Neural cell (in vitro differentiated cells): ENCODE measurements around the gene FOXO4. TPM values are rescaled to one million over a fixed set of nuclear protein-coding genes. Genes with fewer than 3 reads are reported as not detected.

Source experiments
- H2AFZ ChIP-seq: fragments of 200-600, 300-800 bp; sonication (generic), shearing (Covaris generic); 2 replicates; pipeline ENCODE4 v1.6.0; 2014; ENCODE audit warnings: low read depth, mild to moderate bottlenecking, antibody characterized with exemption, low read length, moderate library complexity
- H3F3A ChIP-seq: fragments of 200-600 bp; shearing (Covaris generic); 2 replicates; pipeline ENCODE4 v1.6.1; 2016; ENCODE audit warnings: mild to moderate bottlenecking, moderate library complexity, mixed read lengths, antibody characterized with exemption, low read length; ENCODE audit not compliant: insufficient read depth, poor library complexity, severe bottlenecking
- H3K27ac ChIP-seq: fragments of 200-600, 300-800 bp; sonication (generic), shearing (Covaris generic); 2 replicates; pipeline ENCODE4 v1.5.1; 2014; ENCODE audit warnings: mild to moderate bottlenecking, low read length, moderate library complexity
- H3K27me3 ChIP-seq: fragments of 300-800, 200-600 bp; sonication (generic), shearing (Covaris generic); 2 replicates; pipeline ENCODE4 v1.6.0; 2014; ENCODE audit warnings: mild to moderate bottlenecking, low read depth, low read length, moderate library complexity; ENCODE audit not compliant: insufficient read depth
- H3K36me3 ChIP-seq: fragments of 300-800, 200-600 bp; sonication (generic), shearing (Covaris generic); 2 replicates; pipeline ENCODE4 v1.5.1; 2014; ENCODE audit warnings: mild to moderate bottlenecking, antibody characterized with exemption, low read length, moderate library complexity; ENCODE audit not compliant: insufficient read depth
- H3K4me2 ChIP-seq: fragments of 300-800, 200-600 bp; sonication (generic), shearing (Covaris generic); 2 replicates; pipeline ENCODE4 v1.6.0; 2014; ENCODE audit warnings: mild to moderate bottlenecking, low read length
- H3K4me3 ChIP-seq: fragments of 300-800, 200-600 bp; sonication (generic), shearing (Covaris generic); 2 replicates; pipeline ENCODE4 v1.5.1; 2014; ENCODE audit warnings: mild to moderate bottlenecking, low read length, moderate library complexity
- H3K79me2 ChIP-seq: fragments of 200-600 bp; shearing (Covaris generic); replicated peaks from 2 replicates; pipeline ENCODE4 v1.6.0; 2014; ENCODE audit warnings: mild to moderate bottlenecking, low read length, moderate library complexity; ENCODE audit not compliant: insufficient read depth
- H3K9ac ChIP-seq: fragments of 300-800, 200-600 bp; sonication (generic), shearing (Covaris generic); 2 replicates; pipeline ENCODE4 v1.6.1; 2016; ENCODE audit warnings: mild to moderate bottlenecking, low read length, mixed read lengths
- H3K9me2 ChIP-seq: fragments of 200-600 bp; shearing (Covaris generic); 2 replicates; pipeline ENCODE4 v1.6.1; 2016; ENCODE audit warnings: mild to moderate bottlenecking, low read length, mixed read lengths; ENCODE audit not compliant: insufficient read depth
- H3K9me3 ChIP-seq: fragments of 200-600, 300-800 bp; sonication (generic), shearing (Covaris generic); 2 replicates; pipeline ENCODE4 v1.6.1; 2016; ENCODE audit warnings: mild to moderate bottlenecking, mixed run types, low read length, moderate library complexity, mixed read lengths
- H4K20me1 ChIP-seq: fragments of 200-600 bp; shearing (Covaris generic); 2 replicates; pipeline ENCODE4 v1.6.1; 2016; ENCODE audit warnings: mild to moderate bottlenecking, mixed run types; ENCODE audit not compliant: insufficient read depth
- CTCF ChIP-seq: fragments of 450-650 bp; IDR thresholded peaks from 2 replicates; pipeline ENCODE4 v1.5.1; 2014; ENCODE audit warnings: antibody characterized with exemption, mild to moderate bottlenecking, moderate library complexity; ENCODE audit not compliant: poor library complexity, severe bottlenecking
- EZH2 ChIP-seq: fragments of 200-600, 300-800 bp; shearing (Covaris generic), sonication (generic); IDR thresholded peaks from 2 replicates; pipeline ENCODE4 v1.6.1; 2014; ENCODE audit warnings: antibody characterized with exemption, low read length, borderline replicate concordance, mild to moderate bottlenecking; ENCODE audit not compliant: insufficient read depth, poor library complexity, severe bottlenecking
- MXI1 ChIP-seq: fragments of 450-650 bp; conservative IDR thresholded peaks from 2 replicates; pipeline ENCODE4 v1.6.1; 2014; ENCODE audit warnings: antibody characterized with exemption, mild to moderate bottlenecking; ENCODE audit not compliant: poor library complexity, severe bottlenecking
- POLR2AphosphoS5 ChIP-seq: IDR thresholded peaks from 2 replicates; pipeline ENCODE4 v1.6.1; 2012
- REST ChIP-seq: IDR thresholded peaks from 2 replicates; pipeline ENCODE4 v1.6.1; 2012; ENCODE audit warnings: borderline replicate concordance
- SMC3 ChIP-seq: fragments of 450-650 bp; conservative IDR thresholded peaks from 2 replicates; pipeline ENCODE4 v1.6.1; 2014; ENCODE audit warnings: antibody characterized with exemption, mild to moderate bottlenecking, moderate library complexity; ENCODE audit not compliant: poor library complexity
- TAF1 ChIP-seq: IDR thresholded peaks from 2 replicates; pipeline ENCODE4 v1.6.1; 2012; ENCODE audit warnings: low read depth
- polyA plus RNA-seq: library from polyadenylated mRNA; depleted of rRNA; stranded (reverse); fragments of >200 nt; gene quantifications from 2 replicates; pipeline ENCODE4 v1.2.3, GENCODE V29; 2014

Gene FOXO4
- polyA plus RNA-seq, 1 donor from 2014 or later: 1.9 TPM

- H3K9ac ChIP-seq: no peak overlapping the region
- peak overlapping the region; percentile 67 for H3K4me3 ChIP-seq
- no peaks in the 10 kb centered on the region for H3K79me2 ChIP-seq
- H3K4me2 ChIP-seq: peak overlapping the region; percentile 39
- no peak overlapping the region for H3K27ac ChIP-seq
- TF ChIP-seq MXI1 (no peak), EZH2 (no peak), CTCF (no peak)
- H3K9me3 ChIP-seq: no peaks in the 10 kb centered on the region
- H2AFZ ChIP-seq: no peak overlapping the region
- no peaks in the 10 kb centered on the region for H3K9me2 ChIP-seq
- no peaks in the 10 kb centered on the region for H4K20me1 ChIP-seq
- peaks cover 7% of the 10 kb centered on the region for H3K27me3 ChIP-seq
- H3K36me3 ChIP-seq: no peaks in the 10 kb centered on the region
- H3F3A ChIP-seq: no peaks in the 10 kb centered on the region
These were observed 519 bp downstream of the FOXO4 start for GRCh38 chrX:71095981-71096759.

- Histone ChIP-seq H3K36me3 (no peaks in the 10 kb centered on the region), H3K27me3 (peaks cover 7% of the 10 kb centered on the region), H4K20me1 (no peaks in the 10 kb centered on the region), H3K9me2 (no peaks in the 10 kb centered on the region), H3K4me2 (no peak overlapping the region), H3K9ac (no peak overlapping the region), H3K9me3 (no peaks in the 10 kb centered on the region), H2AFZ (no peak overlapping the region), H3K79me2 (no peaks in the 10 kb centered on the region), H3K27ac (no peak overlapping the region), H3K4me3 (peak overlapping the region; percentile 67), H3F3A (no peaks in the 10 kb centered on the region)
- TF ChIP-seq POLR2AphosphoS5: no peak
- TF ChIP-seq REST: no peak
- no peak for TF ChIP-seq CTCF
- TF ChIP-seq SMC3: no peak
- no peak for TF ChIP-seq TAF1
These were observed 1.0 kb downstream of the FOXO4 start for GRCh38 chrX:71096760-71097032.
